NCI-H82 (cell line): Measurements from ENCODE around the gene UNC79.
A peak's percentile ranks its signal among the peaks of the same experiment; 100 is the strongest.
"Not testable (repeated sequence)": the region's sequence is repeated elsewhere in the genome, so short reads cannot be mapped to it uniquely, and the experiment has no call there.

Experiments
- DNase-seq: peaks from one replicate; lab custom pipeline; 2025; lab: John Stamatoyannopoulos, UW

UNC79 gene

DNA sequence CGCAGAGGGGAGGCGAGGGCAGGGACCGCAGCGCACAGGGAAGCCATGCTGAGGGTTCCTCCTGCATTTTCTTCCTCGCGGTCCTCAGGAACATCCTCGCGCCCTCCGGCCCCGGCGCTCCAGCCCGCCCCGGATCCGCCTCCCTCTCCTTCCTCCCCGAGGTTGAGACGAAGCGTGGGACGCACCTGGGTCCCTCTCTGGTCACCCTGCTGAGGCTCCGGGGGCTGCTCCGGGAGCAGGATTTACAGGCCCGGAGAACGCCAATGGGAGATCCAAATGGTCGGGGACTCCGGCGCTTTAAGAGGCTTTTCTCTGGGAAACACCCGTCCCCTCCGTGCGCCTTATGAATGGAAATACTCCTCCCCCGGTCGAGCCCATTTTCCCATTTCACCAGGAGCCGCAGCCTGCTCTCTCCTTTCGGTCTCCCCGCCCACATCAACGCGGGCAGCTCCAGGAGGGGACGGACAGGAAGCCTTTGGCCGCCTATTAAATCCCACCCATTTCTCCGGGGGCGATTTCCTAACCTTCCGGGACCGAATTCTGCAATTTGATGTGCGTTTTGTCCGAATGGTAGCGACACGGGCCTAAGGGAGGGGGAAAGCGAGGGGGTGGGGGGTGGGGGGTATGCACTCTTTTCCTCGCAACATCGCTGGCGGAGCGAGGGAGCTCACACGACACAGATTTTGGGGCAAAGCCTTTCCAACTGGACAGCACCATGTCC is at the start of gene UNC79:
Gene UNC79 (plus strand): TSS at position 625 of the 721 bp plus-strand sequence. CDS start 91 bp downstream, at position 716.
- DNase-seq: peak; percentile 88

- DNase-seq: no peak
These were observed 49.1 kb upstream of the UNC79 start for GRCh38 chr14:93381644-93382043.

DNA sequence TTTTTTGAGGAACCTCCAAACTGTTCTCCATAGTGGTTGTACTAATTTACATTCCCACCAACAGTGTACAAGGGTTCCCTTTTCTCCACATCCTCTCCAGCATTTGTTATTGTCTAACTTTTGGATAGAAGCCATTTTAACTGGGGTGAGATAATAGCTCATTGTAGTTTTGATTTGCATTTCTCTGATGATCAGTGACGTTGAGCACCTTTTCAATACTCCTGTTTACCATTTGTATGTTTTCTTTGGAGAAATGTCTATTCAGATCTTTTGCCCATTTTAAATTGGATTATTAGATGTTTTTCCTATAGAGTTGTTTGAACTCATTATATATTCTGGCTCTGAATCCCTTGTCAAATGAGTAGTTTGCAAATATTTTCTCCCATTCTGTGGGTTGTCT is 46.5 kb upstream of the UNC79 start:
- not testable (repeated sequence) for DNase-seq

- DNase-seq: no peak
These were observed 35.5 kb upstream of the UNC79 start for GRCh38 chr14:93395231-93395630.

DNA sequence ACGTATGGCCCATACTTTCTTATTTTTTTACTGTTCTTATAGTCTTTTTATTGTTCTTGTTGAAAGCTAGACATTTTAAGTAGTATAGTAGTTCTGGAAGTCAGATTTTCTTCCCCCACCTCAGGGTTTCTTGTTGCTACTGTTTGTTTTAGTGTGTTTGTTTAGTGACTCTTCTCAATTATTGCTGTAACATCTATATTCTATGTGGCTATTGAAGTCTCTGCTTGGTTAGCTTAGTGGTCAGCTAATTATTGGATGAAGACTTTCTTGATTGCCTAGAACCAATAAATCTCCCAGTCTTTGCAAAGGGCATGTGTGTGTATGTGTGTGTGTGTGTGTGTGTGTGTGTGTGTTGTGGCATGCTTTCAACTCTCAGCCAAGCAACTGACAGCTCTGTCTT is 34.3 kb upstream of the UNC79 start:
- no peak for DNase-seq

DNA sequence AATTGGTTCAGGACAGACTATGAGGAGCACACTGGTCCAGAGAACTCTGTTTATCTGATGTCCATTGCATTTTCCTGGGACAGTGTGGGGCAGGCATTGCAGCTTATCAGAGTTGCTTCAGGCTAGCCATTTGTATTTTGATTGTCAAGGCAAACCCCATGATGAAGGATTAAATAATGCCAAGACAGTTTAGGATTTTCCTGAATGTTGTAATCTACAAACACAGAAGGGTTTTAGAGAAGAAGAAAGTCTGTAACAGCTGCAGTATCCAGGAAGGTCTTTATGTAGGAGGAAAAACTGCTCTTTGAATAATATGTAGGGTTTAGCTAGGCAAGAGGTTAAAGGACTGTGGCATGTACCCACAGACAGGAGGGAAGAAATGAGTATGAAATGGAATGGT is 32.2 kb upstream of the UNC79 start:
- no peak for DNase-seq

GRCh38 chr14:93402951-93403350 is 27.8 kb upstream of the UNC79 start:
- no peak for DNase-seq

DNA sequence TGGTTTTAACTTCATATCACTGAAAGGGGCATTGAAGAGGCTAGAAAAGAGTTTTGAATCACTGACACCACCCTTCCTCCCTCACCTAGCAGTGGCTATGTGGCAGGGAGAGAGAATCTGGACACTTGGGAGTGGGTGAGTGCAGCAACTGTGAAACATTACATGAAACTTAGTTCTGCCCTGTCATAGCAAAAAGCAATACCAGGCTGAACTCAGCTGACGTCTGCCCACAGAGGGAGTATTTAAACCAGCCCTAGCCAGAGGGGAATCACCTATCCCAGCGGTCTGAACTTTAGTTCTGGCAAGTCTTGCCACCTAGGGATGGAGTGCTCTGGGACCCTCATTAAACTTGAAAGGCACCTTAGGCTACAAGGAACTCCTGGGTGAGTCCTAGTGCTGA is 20.7 kb upstream of the UNC79 start:
- no peak for DNase-seq

GRCh38 chr14:93410893-93411292 is 19.8 kb upstream of the UNC79 start:
- no peak for DNase-seq

DNA sequence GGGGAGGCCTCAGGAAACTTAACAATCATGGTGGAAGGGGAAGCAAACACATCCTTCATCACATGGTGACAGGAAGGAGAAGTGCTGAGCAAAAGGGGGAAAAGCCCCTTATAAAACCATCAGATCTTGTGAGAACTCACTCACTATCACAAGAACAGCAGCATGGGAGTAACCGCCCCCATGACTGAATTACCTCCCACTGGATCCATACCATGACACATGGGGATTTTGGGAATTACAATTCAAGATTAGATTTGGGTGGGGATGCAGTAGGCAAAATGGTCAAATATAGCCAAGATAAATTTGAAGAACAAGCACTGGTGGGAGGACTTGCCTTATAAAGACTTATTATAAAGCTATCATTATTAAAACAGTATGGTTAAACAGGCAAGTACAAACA is 5.6 kb upstream of the UNC79 start:
- DNase-seq: not testable (repeated sequence)

DNA sequence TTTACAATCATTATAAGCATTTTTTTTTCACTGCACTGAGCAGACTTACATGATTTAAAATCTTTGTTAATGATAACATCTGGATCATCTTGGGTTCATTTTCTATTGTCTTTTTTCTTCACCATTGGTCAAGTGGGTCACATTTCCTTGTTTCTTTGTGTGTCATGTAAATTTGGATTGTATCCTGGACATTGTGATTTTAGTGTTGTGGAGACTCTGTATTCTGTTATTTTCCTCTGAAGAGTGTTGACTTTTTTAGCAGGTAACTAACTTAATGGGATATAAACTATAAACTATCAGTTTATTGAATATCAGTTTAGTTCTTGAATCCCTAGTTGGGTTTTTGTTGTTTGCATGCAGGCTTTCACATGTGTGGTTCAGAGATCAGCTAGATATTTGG is 4.0 kb upstream of the UNC79 start:
- no peak for DNase-seq

GRCh38 chr14:93431036-93431670 is 414 bp downstream of the UNC79 start:
- DNase-seq: peak; percentile 82

DNA sequence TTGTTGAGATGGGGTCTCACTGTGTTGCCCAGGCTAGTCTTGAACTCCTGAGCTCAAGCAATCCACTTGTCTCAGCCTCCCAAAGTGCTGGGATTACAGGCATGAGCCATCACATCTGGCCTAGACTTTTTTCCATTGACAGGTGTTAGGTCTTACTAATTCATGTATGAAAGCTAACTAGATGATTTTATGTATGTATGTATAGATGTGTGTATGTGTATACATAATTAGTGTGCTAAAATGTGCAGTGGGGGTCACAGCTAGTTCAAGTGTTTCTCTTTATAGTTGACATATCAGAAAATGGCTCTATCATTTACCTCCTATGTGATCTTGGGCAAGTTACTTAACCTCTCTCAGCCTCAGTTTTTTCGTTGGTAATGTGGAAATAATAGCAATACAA is 23.5 kb downstream of the UNC79 start:
- DNase-seq: no peak

DNA sequence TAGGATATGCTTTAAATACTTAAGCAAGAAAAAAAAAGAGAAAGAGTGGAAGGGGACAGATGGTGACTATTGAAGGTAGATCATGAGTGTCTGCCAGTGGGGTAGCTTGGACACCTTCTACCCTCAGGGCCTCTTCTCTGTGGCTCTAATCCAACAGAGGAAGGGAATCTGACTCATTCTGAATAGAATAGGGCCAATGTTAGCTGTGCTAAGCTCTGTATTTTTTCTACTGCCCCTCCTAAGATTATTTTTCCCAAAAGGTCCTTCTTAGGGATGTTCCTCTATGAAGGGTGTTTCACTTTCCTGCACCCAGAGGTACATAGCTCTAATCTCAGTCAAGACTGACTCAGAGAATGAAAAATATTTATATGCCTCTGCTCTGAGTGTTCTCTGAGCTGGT is 25.6 kb downstream of the UNC79 start:
- no peak for DNase-seq

DNA sequence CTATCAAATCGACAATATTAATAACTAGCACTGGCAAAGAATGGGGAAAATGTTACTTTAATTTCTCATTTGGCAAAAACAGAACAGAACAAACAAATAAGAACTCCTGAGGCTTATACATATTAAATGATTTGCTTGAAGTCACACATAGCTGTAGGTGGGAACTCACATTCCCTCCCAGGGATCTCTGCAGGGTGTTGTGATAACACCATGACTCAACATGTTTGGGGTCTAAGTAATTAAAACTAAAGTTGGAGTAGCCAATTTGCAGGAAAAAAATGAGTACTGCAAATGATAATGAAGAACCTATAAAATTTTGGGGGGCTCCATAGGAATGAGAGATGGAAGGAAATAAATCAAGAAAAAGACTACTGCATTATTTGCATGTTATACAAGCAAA is 27.5 kb downstream of the UNC79 start:
- no peak for DNase-seq

DNA sequence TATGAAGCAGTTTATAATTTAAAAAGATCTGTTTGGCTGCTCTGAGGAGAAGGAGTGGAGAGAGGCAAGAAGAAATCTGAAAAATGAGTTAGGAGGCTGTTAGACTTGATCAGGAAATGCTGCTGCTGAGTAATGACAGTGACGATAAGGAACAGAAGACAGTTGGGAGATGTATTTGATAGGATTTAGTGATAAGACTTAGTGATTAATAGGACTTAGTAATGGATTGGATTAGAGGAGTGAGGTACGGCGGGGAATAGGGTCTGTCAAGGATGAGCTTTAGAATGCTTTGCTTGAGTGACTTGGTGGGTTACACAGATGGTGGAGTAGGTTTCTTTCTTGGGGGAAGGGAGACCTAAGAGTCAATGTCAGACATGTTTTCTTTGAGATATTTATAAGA is 31.7 kb downstream of the UNC79 start:
- DNase-seq: peak; percentile 96

DNA sequence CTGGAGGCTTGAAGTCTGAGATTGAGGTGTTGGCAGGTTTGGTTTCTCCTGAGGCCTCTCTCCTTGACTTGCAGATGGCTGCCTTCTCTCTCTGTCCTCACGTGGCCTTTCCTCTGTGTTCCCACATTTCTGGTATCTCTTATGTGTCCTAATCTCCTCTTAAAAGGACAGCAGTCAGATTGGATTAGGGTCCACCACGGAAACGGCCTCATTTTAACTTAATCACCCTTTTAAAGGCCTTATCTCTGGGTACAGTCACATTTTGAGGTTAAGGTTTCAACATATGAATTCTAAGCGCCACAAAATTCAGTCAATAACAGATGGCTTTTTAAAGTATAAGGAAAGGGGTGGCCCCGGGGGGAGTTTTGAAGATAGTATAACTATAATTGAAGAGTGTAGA is 33.5 kb downstream of the UNC79 start:
- DNase-seq: peak; percentile 92

DNA sequence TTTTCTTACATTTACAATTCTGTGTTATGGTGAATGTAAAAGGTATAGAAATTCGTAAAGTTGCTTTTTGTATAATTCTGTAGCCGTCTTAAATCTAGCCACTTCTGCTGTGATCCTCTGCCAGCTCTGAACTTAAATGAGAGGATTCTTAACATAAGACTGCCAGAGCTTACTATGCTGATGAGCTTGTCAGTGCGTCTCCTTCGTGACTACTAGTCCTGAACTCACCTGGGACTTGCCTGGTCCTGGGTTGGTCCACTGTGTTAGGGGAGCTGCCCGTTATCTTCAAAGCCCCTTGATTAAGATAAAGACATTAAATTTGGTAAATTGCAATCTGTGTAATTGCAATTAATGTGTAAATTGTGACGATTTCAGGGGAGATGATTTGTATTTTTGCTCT is 44.7 kb downstream of the UNC79 start:
- no peak for DNase-seq

- DNase-seq: no peak
These were observed 45.6 kb downstream of the UNC79 start for GRCh38 chr14:93476305-93476704.

DNA sequence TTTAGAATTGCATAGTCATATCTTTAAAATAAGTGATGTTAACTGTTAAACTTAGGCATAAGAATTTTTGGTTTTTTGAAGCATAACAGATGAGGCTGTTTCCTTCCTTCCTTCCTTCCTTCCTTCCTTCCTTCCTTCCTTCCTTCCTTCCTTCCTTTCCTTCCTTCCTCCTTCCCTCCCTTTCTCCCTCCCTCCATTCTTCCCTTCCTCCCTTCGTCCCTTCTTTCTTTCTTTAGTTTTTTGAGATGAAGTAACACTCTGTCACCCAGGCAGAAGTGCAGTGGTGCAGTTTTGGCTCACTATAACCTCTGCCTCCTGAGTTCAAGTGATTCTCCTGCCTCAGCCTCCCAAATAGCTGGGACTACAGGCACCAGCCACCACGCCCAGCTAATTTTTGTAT is 48.3 kb downstream of the UNC79 start:
- not testable (repeated sequence) for DNase-seq

DNA sequence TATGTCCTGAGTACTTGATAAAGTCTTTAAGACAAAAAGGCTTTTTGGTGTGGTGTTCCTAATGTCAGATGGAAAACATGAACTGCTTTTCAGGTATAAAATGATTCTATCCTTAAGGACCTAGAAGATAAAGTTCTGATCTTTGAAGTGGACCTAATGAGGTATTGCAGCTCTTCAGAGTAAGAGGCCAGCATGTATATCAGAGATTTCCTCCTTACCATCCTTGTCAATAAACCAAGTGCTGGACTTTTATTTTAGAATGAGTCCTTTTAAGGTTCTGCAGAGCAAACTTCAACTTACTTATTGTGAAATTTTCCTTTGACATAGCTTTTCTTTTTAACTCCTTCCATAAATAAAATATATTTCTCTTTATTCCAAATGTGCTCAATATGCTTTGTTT is 50.1 kb downstream of the UNC79 start:
- DNase-seq: no peak

GRCh38 chr14:93481758-93482157 is 51.0 kb downstream of the UNC79 start:
- DNase-seq: no peak

GRCh38 chr14:93490001-93490400 is 59.3 kb downstream of the UNC79 start:
- DNase-seq: no peak

DNA sequence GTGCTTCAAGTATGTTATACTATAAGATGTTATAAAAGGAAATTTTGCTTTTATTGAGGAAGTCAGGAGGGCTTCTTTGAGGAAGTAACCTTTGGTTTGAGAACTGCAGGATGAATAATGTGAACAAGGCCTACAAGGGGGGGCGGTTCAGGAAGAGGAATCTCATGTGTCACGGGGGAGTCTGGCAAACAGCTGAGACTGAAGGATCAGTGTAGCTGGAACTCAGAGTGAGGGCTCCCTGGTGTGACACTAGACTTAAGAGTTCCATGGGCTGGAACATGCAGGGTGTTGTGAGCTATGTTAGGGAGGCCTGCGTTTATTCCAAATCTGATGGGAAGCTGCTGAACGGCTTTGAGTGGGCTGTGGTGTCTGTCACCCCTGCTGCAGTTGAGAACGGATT is 62.3 kb downstream of the UNC79 start:
- DNase-seq: no peak
